GM18951 (cell line): ENCODE data around the gene C3orf20.

Experiments
- POLR2A ChIP-seq: IDR thresholded peaks from 4 replicates; pipeline ENCODE4 v1.6.1; 2011; ENCODE audit warnings: mild to moderate bottlenecking; ENCODE audit not compliant: insufficient read length, insufficient read depth; ENCODE audit errors: extremely low read depth
- in situ Hi-C: fragments of 300-500 bp; cut with MboI; formaldehyde crosslinking; loops from one replicate; pipeline ENCODE4 v1.12.0; 2022; ENCODE audit warnings: low sequenced_read_pairs, mixed read lengths, inconsistent platforms; ENCODE audit not compliant: unreplicated experiment

The C3orf20 gene

DNA sequence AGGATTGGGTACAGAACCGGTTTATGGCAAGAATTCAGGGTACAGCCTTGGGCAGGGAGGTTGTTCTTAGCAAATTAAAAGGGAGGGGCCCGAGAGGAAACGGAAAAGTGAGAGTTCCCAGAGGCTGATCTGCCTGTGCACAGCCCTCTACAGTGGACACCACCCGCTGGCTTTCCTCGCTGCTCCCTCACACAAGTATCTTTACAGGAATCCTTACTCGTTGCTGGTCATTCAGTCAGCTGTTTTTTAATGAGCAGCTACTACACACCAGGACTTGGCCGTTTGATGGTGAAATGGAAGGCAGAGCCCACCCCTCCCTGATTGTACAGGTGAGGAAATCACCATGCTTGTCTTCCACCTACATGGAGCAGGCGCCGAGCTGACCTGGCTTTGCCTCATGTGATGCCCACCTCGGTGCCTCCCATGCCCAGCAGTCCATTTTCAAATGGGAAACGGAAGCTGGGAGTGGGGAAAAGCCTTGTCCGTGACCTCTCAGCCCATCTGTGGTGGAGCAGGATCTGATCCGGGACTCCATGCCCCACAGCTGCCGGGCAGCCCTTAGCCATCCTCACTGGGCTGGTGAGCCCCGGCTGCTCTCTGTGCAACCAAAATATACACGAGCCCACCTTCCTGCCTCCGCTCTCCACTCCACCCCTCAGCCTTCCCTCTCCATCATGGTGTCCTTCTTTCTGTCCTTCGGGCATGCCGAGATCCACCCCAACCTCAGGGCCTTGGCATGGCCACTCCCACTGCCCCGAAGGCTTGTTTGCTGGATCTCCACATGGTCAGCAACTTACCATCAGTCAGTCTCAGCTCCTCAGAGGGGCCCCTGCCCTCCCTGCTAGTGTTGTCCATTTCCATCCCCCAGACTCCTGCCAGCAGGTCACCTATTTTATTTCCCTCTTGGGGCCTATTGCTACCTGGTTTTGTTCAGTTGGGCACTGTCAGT lies 110.5 kb downstream of the C3orf20 start:
- in situ Hi-C loops, result loop anchor here (25.0 kb wide), 1 partner anchor 252 kb away; no protein-coding TSS in a partner anchor
- no peak for TF ChIP-seq POLR2A

DNA sequence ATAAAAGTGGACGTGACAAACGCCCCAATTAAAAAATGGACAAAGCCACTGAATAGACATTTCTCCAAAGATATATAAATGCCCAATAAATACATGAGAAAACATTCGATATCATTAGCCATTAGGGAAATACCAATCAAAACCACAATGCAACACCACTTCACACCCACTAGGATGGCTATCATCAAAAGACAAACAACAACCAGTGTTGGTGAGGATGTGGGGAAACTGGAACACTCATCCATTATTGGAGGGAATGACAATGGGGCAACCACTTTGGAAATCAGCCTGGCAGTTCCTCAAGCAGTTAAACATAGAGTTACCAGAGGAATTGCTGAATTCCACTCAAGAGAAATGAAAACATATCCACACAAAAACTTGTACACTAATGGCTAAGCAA lies 111.4 kb downstream of the C3orf20 start:
- in situ Hi-C loops, result loop anchor here (25.0 kb wide), 1 partner anchor 251 kb away; no protein-coding TSS in a partner anchor
- no peak for TF ChIP-seq POLR2A

DNA sequence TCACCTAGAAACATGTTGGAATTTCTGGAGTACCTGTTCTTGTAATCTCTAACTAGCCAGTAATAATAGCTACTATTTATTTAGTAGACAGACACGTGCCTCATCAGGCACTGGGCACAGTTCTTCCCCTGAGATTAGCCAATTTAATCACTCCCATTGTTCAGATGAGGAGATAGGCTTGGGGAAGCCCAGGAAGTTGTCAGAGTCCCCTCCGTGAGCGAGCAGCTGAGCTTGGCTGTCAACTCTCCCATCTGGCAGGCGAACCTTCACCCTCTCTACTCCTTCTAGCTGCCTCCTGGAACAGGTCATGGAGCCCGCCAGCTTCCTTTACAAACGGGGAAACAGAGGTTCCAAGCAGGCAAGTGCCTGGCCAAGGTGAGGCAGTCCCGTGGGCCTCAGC lies 112.7 kb downstream of the C3orf20 start:
- in situ Hi-C loops, result loop anchor here (25.0 kb wide), 1 partner anchor 250 kb away; no protein-coding TSS in a partner anchor
- no peak for TF ChIP-seq POLR2A

DNA sequence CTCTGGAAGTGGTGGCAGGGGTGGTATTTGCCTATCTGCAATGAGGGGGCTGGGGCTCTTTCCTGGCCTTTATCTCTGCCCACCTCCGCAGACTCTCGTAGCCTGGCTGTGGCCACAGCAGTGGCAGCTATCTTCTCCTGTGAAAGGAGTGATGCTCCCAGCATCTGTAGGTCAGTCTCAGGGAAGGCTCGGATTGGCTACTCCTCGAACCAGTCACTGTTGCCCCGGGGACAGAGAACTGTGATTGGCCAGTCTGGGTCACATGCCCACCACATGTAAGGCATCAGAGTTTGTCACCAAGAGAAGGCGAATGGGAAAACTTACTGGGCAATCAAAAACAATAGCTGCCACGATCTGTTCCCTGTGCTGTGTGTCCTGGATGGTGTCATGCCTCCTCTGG lies 113.7 kb downstream of the C3orf20 start:
- no peak for TF ChIP-seq POLR2A
- in situ Hi-C loops, result loop anchor here (25.0 kb wide), 1 partner anchor 249 kb away; no protein-coding TSS in a partner anchor

DNA sequence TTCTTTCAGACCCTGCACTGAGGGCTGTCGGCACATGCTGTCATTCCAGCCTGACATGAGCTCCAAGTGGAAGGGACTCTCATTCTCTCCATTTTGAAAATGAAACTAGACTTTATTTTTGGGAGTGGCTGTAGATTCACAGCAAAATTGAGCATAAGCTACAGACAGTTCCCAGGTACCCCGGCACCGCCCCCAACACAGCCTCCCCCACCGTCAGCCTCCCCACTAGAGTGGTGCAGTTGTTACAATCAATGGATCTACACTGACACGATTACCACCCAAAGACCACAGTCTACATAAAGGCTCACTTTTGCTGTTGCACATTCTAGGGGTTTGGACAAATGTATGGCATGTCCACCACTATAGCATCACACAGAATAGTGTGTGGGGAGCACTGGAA lies 114.3 kb downstream of the C3orf20 start:
- no peak for TF ChIP-seq POLR2A
- in situ Hi-C loops, result loop anchor here (25.0 kb wide), 1 partner anchor 248 kb away; no protein-coding TSS in a partner anchor

DNA sequence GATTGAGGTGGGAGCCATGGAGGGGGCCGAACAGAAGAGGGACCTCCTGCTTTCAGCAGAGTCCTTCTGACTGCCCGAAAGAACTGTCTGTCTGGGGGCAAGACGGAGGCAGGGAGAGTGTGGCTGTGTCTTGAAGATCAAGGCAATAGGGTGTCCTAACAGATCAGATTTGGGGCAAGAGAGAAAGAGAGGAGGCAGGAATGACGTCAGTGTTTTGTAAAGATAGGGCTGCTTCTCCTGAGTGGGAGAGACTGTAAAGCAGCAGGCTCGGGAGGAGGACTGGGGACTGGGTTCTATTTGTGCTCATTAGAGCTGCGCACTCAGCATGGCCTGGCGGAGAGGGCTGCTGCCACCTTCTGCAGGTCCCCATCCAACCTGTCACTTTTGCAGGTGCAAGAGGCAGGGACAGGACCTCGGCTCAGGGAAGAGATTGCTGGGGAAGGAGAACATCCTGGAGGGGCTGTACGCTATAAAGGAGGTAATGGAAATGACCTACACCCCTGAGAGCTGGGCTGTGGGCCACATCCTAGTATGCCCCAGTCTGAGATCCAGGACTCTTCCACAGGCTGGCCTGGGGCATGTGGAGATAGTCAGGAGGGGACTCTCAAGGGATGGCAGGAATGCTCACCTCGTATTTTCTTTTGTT lies 114.8 kb downstream of the C3orf20 start:
- TF ChIP-seq POLR2A, result no peak
- in situ Hi-C loops, result loop anchor here (25.0 kb wide), 1 partner anchor 248 kb away; no protein-coding TSS in a partner anchor

DNA sequence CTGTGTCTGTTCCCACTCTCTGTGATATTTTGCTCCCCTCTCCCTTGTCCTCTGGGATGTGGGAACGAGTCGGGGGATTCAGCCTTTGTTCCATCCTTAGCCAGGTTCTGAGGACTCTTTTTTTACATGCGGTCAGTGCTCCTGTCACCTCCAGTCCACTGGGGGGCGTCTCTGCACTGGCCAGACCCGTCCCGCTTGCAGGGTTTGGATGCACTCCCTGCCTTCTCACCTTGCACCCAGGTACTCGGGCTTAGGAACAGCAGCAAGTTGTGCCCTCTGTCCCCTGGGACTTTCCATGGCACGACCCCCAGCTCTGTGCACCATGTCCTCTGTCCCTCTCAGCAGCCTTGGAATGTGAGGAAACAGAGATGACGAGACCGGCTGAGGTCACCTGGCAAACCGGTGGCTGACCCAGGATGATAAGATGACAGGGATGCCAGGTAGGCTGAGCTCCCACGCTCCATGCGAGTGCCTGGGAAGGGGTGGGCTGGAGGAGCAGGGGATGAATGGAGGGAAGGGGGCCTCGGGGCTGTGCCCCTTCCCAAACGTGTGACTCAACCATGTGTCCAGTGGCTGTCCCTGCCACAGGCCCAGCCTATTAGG lies 116.5 kb downstream of the C3orf20 start:
- in situ Hi-C loops, result loop anchor here (25.0 kb wide), 1 partner anchor 246 kb away; no protein-coding TSS in a partner anchor
- TF ChIP-seq POLR2A, result no peak

DNA sequence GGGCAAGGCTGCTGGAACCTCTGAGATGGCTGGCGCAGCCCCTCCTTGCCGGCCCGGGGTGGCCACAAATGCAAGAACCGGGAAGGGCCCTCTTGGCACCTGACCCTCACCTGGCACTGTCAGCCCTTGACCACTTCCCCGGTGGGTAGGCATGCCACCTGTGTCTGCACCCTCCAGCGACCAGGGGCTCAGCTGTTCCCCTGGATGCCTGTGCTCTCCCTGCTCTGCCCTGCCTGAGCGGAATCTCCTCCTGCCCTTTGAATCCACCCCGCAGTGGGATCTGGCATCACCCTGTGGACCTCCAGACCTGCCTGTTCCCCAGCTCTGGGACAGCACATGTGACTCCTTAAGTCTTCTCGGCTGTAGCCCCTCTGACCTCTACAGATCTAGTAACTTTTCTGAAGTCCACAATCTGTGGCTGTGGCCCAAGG lies 117.8 kb downstream of the C3orf20 start:
- in situ Hi-C loops, result loop anchor here (25.0 kb wide), 1 partner anchor 245 kb away; no protein-coding TSS in a partner anchor
- no peak for TF ChIP-seq POLR2A

DNA sequence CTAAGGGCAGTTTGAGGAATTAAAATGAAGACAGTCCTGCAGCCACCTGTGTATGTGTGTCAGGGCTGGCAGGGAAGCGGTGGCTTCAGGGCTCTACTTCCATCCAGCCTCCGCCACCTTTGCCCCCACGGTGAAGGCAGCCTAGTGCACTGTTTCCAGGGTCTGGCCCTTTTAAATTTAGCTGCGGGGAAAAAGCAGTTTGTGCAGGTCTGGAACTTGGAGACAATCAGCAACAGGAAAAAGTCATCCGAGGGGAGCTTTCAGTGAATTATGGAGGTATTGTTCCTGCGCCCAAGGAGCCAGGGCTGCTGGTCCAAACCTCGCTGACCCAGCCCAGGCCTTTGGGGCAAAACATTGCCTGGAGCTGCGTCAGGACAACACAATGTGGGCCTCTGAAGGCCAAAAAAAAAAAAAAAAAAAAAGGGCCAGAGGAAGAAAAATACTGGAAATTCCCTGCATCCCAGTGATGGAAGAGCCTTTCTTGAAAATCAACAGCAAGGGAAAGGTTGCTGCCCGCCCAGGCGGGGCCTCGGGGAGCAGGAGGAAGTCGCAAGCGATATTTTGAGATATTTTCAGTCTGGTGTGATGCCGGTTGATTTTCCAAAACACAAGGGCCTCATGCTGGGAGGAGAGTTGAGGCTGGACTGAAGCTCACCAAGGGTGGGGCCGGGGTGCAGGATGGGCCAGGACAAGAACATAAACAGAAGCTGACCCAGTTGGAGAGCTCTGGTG lies 118.4 kb downstream of the C3orf20 start:
- TF ChIP-seq POLR2A, result no peak
- in situ Hi-C loops, result loop anchor here (25.0 kb wide), 1 partner anchor 244 kb away; no protein-coding TSS in a partner anchor

DNA sequence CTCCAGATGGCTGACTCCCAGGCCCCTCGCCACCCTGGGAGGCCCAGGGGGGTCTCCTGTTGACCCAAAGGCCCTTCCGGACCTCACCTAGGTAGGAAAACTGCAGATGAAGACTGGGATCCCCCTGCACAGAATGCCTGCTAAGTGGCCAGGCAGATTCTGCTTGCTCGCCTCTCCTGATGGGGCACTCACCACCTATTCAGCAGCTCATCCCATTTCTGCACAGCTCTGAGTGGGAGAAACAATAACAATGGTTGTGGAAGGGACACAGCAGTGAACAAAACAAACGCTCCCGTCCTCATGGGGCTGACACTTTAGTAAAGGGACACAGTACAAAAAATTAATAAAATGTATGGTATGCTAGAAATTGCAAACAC lies 118.9 kb downstream of the C3orf20 start:
- in situ Hi-C loops, result loop anchor here (25.0 kb wide), 1 partner anchor 243 kb away; no protein-coding TSS in a partner anchor
- no peak for TF ChIP-seq POLR2A

DNA sequence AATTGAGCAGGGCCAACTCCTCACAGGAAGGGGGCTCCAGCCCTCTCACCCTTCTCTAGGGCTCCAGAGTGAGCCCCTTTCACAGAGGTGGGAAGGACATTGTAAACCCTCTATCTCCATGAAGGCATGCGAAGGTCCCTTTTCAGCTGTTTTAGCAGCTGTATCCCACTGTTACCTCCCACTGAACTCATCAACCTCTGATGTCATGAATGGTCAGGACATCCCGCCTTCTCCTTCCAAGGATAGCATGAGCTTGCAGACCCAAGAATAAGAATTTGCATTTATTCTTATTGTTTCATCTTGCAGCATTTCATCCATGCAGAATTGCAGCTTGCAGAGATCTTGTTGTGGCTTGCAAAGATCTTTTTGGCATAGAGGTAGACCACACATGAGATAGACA lies 119.5 kb downstream of the C3orf20 start:
- in situ Hi-C loops, result loop anchor here (25.0 kb wide), 1 partner anchor 243 kb away; no protein-coding TSS in a partner anchor
- TF ChIP-seq POLR2A, result no peak

DNA sequence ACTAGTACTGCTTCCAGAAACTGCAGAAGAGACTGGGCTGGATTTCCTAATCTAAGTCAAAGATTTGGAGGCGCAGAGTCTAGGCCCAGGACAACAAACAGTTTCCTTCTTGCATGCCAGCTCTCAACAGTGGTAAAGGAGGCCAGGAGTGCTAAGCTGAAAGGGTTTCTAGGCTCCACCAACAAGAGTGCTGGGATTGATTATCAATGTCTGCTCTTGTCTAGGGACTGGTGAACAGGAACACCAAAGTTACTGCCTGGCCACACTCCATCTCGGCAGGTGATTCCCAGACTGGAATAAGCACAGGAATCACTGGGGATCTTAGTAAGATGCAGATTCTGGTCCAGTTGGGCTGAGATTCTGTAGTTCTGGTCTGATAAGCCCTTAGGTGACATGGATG lies 121.1 kb downstream of the C3orf20 start:
- no peak for TF ChIP-seq POLR2A
- in situ Hi-C loops, result loop anchor here (25.0 kb wide), 1 partner anchor 241 kb away; no protein-coding TSS in a partner anchor
